GM21737 (cell line): Measurements from ENCODE around the gene GASK1A.
"Not testable (repeated sequence)": the region's sequence is repeated elsewhere in the genome, so short reads cannot be mapped to it uniquely, and the experiment has no call there.

Experiments used
- ATAC-seq: cut with Tn5 transposase; IDR thresholded peaks from one replicate; pipeline ENCODE4 v1.9.1; 2021; ENCODE audit warnings: mild to moderate bottlenecking, moderate library complexity; ENCODE audit not compliant: unreplicated experiment

The GASK1A gene

DNA sequence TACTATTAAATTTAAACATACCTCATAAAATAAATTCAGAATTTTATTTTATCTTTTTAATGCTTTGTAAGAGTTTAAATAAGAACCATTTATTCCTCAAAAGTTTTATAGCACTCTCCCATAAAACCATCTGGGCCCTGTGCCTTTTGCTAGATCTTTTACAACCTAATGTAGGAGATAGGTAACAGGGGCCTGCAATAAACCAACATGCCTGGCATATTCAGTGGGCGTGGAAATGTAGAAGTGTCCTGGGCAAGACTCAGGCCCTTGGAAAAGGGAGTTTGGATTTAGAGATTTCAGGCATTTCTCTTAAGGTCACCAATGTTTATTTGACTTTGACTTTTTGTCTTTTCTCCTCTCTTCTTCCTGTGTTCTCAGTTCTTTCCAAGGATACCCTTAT lies 80.3 kb downstream of the GASK1A start:
- no peak for ATAC-seq

DNA sequence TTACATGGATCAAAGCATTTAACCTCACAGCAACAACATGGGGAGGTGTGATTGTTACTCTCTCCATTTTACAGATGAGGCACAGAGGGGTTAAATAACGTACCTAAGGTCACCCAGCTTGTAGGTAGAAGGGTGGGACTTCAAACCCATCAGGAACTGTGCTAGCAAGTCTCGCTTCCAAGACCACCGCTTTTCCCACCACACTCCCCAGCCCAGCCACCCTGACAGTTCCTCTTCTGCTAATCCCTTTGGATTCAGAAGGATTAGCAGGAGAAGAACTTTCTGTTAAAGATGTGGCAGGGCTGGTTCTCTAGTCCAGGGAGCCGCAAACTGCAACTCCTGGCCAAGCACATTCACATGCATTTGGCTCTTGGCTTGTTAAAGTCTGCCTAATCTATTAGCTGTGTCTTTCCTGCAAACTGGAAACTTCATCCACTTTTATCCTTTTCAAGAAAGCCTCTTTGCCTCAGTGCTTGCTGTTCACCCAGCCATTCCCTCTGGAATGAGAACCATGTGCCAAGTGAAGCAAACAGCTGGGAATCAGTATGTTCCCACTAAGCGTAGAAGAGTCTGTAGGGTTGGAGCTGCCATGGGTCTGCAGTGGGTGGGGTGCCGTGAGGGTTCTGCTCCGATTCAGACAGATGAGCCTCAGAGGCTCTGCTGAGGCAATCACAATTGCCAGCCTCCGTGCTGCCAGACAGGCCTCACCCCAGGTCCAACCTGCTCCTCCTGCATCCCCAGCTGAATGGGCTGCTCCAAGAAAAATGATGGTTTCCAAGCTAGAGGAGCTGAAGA lies 82.2 kb downstream of the GASK1A start:
- ATAC-seq: no peak

GRCh38 chr3:43062040-43062563 lies 83.0 kb downstream of the GASK1A start:
- no peak for ATAC-seq

- no peak for ATAC-seq
Measured at GRCh38 chr3:43062564-43063040, 83.5 kb downstream of the GASK1A start.

DNA sequence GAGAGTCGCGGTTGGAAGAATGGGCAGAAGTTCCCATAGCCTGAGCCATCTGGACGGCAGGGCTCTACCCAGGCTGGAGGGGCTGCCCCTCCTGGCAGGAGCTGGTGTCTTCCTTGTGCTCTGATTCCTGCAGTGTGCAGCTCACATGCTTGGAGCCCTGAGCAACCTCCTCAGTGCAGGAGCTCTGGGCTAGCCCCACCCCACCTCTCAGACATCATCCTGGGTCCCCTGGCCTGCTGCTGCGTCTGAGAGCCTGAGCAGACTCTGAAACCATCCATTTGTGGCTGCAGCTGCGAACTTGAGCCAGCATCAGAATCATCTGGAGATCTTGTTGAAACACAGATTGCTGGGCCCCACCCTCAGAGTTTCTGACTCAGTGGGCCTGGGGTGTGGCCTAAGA lies 84.0 kb downstream of the GASK1A start:
- ATAC-seq: no peak

DNA sequence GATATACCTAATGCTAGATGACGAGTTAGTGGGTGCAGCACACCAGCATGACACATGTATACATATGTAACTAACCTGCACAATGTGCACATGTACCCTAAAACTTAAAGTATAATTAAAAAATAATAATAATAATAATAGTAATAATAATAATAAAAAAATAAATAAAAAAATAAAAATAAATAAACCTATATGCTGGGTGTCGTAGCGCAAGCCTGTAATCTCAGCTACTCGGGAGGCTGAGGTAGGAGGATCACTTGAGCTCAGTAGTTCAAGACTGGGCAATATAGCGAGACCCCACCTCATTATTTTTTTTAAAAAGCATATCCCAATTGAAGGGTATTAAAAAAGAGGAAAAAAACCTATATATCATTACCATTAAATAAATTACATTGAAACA lies 91.6 kb downstream of the GASK1A start:
- ATAC-seq: not testable (repeated sequence)

DNA sequence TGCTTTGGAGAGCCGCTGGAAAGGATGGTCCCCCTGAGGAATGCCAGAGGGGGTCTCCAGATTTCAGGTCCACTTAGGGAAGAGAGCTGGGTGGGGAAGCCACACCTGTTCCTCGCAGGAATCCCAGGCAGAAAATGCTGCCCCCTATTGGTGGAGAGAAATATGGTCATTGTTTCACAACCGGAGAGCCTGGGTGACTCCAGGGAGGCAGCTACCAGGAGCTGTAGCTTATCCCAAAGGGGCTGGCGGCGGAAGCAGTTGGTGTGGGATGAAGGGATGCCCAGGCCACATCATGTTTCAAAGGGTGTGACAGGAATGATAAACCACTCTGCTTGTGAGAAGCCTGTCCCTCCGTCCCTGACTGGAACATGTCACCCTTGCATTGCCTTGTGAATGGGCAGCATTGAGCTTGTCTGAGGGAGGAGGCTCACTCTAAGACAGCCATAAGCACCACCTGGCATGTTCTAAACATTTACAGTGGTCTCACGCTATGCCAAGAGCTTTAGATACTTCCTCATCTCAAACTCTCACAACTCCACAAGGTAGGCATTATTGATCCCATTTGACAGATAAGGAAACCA lies 92.3 kb downstream of the GASK1A start:
- ATAC-seq: no peak

- ATAC-seq: no peak
Measured at GRCh38 chr3:43072361-43072760, 93.2 kb downstream of the GASK1A start.

DNA sequence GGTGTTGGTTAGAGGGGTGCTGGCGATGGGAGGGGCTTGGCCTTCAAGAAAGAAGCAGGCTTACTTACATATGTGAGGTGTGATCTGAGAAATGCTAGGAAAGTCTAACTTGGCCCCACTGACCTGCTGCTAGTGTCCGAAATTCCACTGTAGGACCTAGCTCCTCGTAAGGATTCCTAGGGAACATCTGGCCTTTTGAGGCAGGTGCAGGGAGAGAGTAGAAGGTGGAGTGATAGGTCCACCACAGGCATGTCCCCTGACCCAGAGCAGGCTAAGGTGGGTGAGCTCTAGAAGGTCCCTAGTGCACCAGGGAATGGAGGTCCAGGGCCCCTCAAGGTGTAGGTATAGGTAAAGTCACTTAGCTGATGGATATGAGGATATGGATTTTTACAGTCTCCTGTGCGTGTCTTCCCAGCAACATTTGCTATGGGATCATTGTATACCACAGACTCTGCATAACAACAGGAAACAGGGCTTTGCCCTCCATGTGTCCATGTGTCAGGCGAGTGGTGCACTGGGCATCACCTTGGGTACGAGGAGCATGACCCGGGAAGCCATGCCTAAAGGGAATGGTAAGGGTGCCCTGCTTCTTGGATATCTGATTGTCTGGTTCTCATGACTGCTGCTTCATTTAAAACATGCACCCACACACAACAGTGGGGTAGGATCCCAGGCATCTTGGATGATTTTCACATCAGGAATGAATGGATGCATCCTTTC lies 94.2 kb downstream of the GASK1A start:
- ATAC-seq: no peak

DNA sequence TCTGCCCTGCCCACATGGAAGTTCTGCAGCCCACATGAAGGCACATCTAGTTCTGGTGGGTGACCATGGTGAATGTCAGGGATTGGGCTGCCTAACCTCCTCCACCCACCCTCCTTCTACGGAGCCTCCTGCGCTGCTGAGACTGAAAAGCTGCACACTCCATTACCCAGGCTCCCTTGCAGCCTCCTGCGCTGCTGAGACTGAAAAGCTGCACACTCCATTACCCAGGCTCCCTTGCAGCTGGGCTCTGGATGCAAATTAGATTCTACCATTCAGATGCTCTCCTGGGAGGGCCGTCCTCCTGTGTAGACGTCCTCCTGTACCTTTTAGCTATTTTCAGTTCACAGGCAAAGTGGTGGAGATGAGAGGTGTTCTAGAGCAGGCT lies 94.7 kb downstream of the GASK1A start:
- ATAC-seq: no peak

DNA sequence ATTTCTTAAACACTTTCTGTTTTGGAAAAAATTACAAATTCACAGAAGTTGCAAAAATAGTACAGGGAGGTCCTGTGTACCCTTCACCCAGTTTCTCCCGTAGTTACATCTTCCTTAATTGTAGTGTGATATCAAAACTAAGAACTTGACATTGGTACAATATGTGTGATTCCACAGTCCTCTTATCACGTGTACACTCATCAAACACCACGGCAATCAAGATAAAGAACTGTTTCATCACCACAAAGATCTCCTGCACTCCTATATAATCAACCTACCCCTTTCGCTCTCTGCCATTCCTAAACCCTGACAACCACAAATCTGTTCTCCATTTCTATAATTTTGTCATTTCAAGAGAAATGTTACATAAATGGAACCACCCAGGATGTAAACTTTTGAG lies 95.4 kb downstream of the GASK1A start:
- ATAC-seq: no peak

DNA sequence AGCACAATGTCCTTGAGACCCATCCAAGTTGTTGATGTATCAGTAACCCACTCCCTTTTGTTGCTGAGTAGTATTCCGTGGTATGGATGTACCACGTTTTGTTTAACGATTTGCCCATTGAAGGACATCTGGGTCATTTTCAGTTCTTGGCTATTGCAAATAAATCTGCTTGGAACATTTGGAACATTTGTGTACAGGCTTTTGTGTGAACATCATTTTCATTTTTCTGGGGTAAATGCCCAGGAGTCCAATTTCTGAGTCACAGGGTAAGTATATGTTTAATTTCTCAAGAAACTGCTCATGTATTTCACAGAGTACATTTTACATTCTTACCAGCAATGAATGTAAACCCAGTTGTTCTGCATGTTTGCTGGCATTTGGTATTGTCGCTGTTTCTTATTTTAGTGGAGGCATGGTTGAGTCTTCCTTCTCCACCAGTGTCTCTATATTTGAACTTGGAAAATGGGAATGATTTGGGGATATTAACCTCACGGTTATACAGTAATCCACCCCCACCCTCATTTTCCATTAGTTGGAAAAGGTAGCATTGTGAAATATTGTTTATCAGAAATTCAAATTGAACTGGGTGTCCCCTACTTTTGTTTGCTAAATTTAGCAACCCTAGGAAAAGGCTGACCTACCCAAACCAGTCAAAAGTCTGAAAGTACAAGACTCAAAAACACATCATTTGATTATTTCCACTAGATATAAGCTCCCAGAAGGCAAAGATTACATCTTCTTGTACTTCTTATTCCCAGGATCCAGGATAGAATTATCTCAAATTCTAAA lies 96.0 kb downstream of the GASK1A start:
- ATAC-seq: no peak

- ATAC-seq: no peak
Measured at GRCh38 chr3:43075904-43076661, 97.0 kb downstream of the GASK1A start.

DNA sequence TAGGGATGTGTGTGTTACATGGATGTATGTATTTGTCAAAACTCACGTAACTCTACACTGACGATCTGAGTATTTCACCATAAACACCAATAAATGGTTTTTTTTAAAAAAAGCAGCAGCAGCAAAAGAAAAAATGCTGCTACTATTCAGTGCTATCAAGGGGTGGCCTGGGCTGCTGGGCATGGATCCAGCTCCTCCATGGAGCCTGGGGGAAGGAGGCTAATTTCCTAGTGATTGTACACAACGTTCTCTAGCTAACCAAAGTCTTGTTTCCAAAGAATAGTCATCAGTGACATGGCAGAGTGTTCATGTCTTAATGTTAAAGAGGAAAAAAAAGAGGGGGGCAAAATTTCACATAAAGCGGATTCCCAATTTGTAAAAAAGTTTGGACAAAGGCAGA lies 97.7 kb downstream of the GASK1A start:
- no peak for ATAC-seq

GRCh38 chr3:43077261-43077660 lies 98.2 kb downstream of the GASK1A start:
- no peak for ATAC-seq

GRCh38 chr3:43077707-43078106 lies 98.6 kb downstream of the GASK1A start:
- no peak for ATAC-seq

- ATAC-seq: no peak
Measured at GRCh38 chr3:43079536-43080332, 100.6 kb downstream of the GASK1A start.

- no peak for ATAC-seq
Measured at GRCh38 chr3:43080726-43081568, 101.8 kb downstream of the GASK1A start.
